Activated CD4-positive, alpha-beta memory T cell treated with anti-CD3 and anti-CD28 coated beads for 36 hours (primary cell): ENCODE data around the gene CYP2E1. TPM values are rescaled to one million over a fixed set of nuclear protein-coding genes. Genes with fewer than 3 reads are reported as not detected.
"Not testable (repeated sequence)": the region's sequence is repeated elsewhere in the genome, so short reads cannot be mapped to it uniquely, and the experiment has no call there.

ENCODE experiments used
- CTCF ChIA-PET: fragments of 350-600 bp; sonication (Branson Sonifier 250); formaldehyde crosslinking; loops from one replicate; lab custom pipeline; 2021; ENCODE audit warnings: antibody characterized with exemption, inconsistent platforms; lab: Charles Lee
- POLR2A ChIA-PET: fragments of 350-600 bp; sonication (Branson Sonifier 250); formaldehyde crosslinking; loops from one replicate; lab custom pipeline; 2021; ENCODE audit warnings: antibody characterized with exemption; lab: Charles Lee
- DNase-seq: peaks from one replicate; pipeline ENCODE4 v3.0.0-alpha.2; 2020
- H3K27ac Mint-ChIP-seq: one replicate; pipeline ENCODE4 v1.8.0; 2021; ENCODE audit warnings: mixed read lengths
- H3K27me3 Mint-ChIP-seq: one replicate; pipeline ENCODE4 v1.8.0; 2021; ENCODE audit warnings: mixed read lengths
- H3K36me3 Mint-ChIP-seq: one replicate; pipeline ENCODE4 v1.8.0; 2021; ENCODE audit warnings: mixed read lengths
- H3K4me1 Mint-ChIP-seq: one replicate; pipeline ENCODE4 v1.8.0; 2021; ENCODE audit warnings: low read depth, mixed read lengths
- H3K4me3 Mint-ChIP-seq: one replicate; pipeline ENCODE4 v1.8.0; 2021; ENCODE audit warnings: mild to moderate bottlenecking, mixed read lengths
- H3K9me3 Mint-ChIP-seq: one replicate; pipeline ENCODE4 v1.8.0; 2021; ENCODE audit warnings: mixed read lengths
- intact Hi-C: fragments of 100-400 bp; cut with micrococcal nuclease; formaldehyde crosslinking; loops from one replicate; pipeline ENCODE4 v1.15.1; 2023
- total RNA-seq, 2 experiments: library from RNA; stranded (reverse); gene quantifications; one replicate each; pipeline ENCODE4 v1.2.3, GENCODE V29; 2021

The CYP2E1 gene
- total RNA-seq: under 1 TPM; 0.46 to 0.86 TPM

DNA sequence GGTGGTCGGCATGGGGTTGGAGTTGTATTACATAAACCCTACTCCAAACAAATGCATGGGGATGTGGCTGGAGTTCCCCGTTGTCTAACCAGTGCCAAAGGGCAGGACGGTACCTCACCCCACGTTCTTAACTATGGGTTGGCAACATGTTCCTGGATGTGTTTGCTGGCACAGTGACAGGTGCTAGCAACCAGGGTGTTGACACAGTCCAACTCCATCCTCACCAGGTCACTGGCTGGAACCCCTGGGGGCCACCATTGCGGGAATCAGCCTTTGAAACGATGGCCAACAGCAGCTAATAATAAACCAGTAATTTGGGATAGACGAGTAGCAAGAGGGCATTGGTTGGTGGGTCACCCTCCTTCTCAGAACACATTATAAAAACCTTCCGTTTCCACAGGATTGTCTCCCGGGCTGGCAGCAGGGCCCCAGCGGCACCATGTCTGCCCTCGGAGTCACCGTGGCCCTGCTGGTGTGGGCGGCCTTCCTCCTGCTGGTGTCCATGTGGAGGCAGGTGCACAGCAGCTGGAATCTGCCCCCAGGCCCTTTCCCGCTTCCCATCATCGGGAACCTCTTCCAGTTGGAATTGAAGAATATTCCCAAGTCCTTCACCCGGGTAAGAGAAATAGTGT, at the start of gene CYP2E1:
Gene CYP2E1 (plus strand): TSS at position 407 of the 632 bp plus-strand sequence. CDS start 33 bp downstream, at position 440.
- H3K4me1 Mint-ChIP-seq: peaks cover 18% of the 10 kb centered on the region
- intact Hi-C loops: no loop called here
- H3K27me3 Mint-ChIP-seq: peaks cover 44% of the 10 kb centered on the region
- no peak within 1 kb of the TSS for H3K27ac Mint-ChIP-seq
- H3K36me3 Mint-ChIP-seq: peaks cover 1% of the 10 kb centered on the region
- no peak for DNase-seq
- ChIA-PET CTCF (no interaction called here), POLR2A (no interaction called here)
- H3K9me3 Mint-ChIP-seq: peaks cover 12% of the 10 kb centered on the region
- no peak within 1 kb of the TSS for H3K4me3 Mint-ChIP-seq

DNA sequence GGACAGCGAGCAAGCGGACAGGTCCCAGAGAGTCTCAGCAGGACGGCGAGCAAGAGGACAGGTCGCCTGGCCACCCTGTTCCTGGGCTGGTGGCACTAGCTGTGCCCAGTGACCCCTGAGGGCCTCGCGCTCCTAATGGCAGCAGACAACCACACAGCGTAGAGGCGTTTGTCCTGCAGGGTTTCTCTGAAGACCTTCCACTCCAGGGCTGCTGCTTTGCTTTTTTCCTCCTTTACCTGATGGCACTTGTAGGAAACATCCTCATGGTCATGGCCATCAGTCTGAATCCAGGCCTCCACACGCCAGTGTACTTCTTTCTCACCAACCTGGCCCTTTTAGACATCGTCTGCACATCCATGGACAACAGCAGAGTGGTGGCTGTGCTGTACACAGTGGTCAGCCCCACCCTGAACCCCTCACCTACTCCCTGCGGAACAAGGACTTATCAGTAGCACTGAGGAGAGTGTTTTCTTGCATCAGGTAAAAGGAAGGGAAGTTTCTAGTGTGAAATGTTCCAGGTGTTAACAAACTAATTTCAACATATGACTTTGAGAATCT, 46.0 kb upstream of the CYP2E1 start:
- CTCF ChIA-PET: no interaction called here
- H3K27ac Mint-ChIP-seq: no peak overlapping the region
- peaks cover 2% of the 10 kb centered on the region for H3K4me1 Mint-ChIP-seq
- DNase-seq: no peak
- peaks cover 8% of the 10 kb centered on the region for H3K36me3 Mint-ChIP-seq
- intact Hi-C loops: no loop called here
- H3K9me3 Mint-ChIP-seq: peaks cover 36% of the 10 kb centered on the region
- H3K27me3 Mint-ChIP-seq: no peaks in the 10 kb centered on the region
- no peak overlapping the region for H3K4me3 Mint-ChIP-seq
- POLR2A ChIA-PET: no interaction called here

DNA sequence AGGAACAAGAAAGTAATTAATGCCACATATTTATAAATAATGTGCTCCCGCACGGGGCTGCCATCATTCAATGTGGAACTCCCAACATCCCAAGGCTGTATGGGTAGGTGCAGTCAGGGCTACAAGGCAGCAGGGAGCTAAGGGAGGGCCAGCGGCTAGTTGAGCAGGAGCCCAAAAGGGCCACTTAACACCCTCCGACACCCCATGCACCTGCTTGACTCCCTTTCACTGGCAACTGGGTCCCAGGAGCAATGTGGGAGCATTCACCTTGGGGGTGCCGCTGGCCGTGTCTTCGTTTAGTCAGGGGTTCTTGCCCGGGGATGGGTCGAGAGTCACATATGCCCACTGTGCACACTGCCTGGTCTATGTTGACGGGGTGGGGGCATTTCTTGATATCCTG, 45.5 kb upstream of the CYP2E1 start:
- Mint-ChIP-seq H3K4me1 (no peaks in the 10 kb centered on the region), H3K27ac (no peak overlapping the region), H3K4me3 (no peak overlapping the region), H3K36me3 (peaks cover 9% of the 10 kb centered on the region), H3K27me3 (no peaks in the 10 kb centered on the region), H3K9me3 (peaks cover 40% of the 10 kb centered on the region)
- intact Hi-C loops: no loop called here
- CTCF ChIA-PET: no interaction called here
- DNase-seq: no peak
- POLR2A ChIA-PET: no interaction called here

DNA sequence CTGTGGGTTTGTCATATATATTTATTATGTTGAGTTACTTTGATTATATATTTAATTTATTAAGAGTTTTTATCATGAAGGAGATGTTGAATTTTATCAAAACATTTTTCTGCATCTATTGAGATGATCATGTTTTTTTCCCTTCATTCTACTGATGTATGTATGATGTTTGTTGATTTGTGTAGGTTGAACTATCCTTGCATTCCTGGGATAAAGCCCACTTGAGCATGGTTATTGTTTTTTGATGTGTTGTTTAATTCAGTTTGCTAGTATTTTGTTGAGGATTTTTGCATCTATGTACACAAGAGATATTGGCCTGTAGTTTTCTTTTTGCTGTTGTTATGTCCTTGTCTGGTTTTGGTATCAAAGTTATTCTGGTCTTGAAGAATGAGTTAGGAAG, 42.3 kb upstream of the CYP2E1 start:
- Mint-ChIP-seq H3K27ac (no peak overlapping the region), H3K27me3 (no peaks in the 10 kb centered on the region), H3K4me3 (no peak overlapping the region), H3K36me3 (peaks cover 16% of the 10 kb centered on the region), H3K9me3 (peaks cover 56% of the 10 kb centered on the region), H3K4me1 (no peaks in the 10 kb centered on the region)
- ChIA-PET POLR2A (no interaction called here), CTCF (no interaction called here)
- no peak for DNase-seq
- intact Hi-C loops: no loop called here

DNA sequence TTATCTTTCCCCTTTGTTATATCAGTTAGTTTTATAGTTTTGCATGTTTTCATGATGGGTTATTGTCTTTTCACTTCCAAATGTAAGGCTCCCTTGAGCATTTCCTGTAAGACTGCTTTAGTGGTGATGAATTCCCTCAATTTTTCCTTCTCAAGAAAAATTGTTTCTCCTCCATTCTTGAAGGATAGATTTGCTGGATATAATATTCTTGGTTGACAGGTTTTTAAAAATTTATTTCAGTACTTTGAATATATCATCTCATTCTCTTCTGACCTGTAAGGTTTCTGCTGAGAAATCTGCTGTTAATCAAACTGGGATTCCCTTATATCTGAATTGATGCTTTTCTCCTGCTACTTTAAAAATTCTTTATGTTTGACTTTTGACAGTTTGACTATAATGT, 40.1 kb upstream of the CYP2E1 start:
- H3K27me3 Mint-ChIP-seq: no peaks in the 10 kb centered on the region
- peaks cover 56% of the 10 kb centered on the region for H3K9me3 Mint-ChIP-seq
- ChIA-PET CTCF (no interaction called here), POLR2A (no interaction called here)
- intact Hi-C loops: no loop called here
- H3K4me1 Mint-ChIP-seq: peaks cover 7% of the 10 kb centered on the region
- H3K27ac Mint-ChIP-seq: no peak overlapping the region
- peaks cover 18% of the 10 kb centered on the region for H3K36me3 Mint-ChIP-seq
- no peak overlapping the region for H3K4me3 Mint-ChIP-seq
- no peak for DNase-seq

DNA sequence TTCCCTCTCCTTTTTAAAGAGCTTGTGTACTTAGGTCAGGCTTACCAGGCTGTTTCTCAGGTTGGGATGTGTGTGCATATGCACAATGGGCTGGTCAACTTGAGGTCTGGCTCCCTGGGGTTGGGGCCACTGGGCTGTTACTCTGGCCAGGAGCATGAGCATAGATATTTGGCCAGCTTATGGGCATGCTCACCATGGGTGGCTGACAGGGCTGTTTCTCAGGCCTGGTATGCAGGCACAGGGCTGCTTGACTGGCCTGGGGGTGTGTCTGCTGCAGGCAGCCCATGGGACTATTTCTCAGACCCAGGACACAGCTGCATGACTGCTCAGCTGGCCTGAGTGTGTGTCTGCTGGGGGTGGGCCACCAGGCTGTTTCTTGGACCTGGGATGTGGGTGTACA, 38.8 kb upstream of the CYP2E1 start:
- peaks cover 47% of the 10 kb centered on the region for H3K9me3 Mint-ChIP-seq
- no peak overlapping the region for H3K27ac Mint-ChIP-seq
- ChIA-PET POLR2A (no interaction called here), CTCF (no interaction called here)
- H3K4me1 Mint-ChIP-seq: peaks cover 7% of the 10 kb centered on the region
- intact Hi-C loops: no loop called here
- DNase-seq: no peak
- H3K27me3 Mint-ChIP-seq: no peaks in the 10 kb centered on the region
- peaks cover 16% of the 10 kb centered on the region for H3K36me3 Mint-ChIP-seq
- H3K4me3 Mint-ChIP-seq: no peak overlapping the region

DNA sequence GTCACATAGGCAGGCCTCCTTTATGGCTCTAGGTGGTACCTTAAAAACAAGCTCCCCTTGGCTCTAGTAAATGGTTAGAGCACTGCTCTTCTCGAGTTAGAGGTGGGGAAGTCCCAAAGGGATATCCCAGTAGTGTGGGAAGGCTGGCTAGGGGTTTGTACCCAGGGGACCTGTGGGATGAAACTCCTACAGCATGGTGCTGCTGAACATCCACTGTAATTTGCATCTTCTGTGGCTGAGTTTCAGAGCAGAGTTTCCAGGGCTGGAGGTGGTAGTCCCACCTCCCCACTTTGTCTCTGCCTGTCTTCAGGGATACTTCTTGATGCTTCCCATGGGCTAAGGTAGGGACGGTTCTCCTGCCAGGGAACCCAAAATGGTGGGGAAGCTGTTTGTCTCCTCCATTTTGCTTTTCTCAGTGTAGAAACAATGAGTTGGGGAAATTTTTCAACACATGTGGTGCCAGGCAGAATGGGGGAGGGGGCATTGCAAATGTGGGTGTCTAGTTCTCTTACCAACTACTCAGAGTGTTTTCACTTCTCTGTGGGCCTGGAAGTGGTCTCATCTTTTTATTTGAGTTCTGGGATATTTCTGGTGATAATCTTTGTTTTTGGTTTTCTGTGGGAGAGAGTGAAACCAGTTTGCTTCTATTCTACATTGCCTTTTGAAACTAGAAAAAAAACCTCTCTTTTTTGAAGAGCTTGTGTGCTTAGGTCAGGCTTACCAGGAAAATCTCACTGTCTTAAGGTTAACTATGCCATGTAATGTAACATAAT, 37.2 kb upstream of the CYP2E1 start:
- Mint-ChIP-seq H3K27me3 (no peaks in the 10 kb centered on the region), H3K9me3 (peaks cover 32% of the 10 kb centered on the region), H3K27ac (no peak overlapping the region), H3K4me1 (peaks cover 7% of the 10 kb centered on the region), H3K36me3 (peaks cover 13% of the 10 kb centered on the region), H3K4me3 (no peak overlapping the region)
- intact Hi-C loops: loop anchor here (10.0 kb wide), 1 partner anchor 165 kb away; no protein-coding TSS in a partner anchor
- DNase-seq: peak; percentile 29
- ChIA-PET POLR2A (no interaction called here), CTCF (interaction anchor here (1.1 to 1.7 kb wide), 4 partner anchors 30 to 161 kb away, joined by 3 to 7 read pairs (median 3); no protein-coding TSS in a partner anchor)

DNA sequence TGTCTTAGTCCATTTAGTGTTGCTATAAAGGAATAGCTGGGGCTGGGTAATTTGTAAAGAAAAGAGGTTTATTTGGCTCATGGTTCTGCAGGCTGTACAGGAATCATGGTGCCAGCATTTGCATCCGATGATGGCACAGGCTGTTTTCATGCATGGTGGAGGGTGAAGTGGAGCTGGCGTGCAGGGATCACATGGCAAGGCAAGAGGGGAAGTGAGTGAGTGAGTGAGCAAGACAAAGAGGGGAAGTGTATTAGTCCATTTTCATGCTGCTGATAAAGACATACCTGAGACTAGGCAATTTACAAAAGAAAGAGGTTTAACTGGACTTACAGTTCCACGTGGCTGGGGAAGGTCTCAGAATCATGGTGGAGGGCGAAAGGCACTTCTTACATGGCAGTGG, 33.6 kb upstream of the CYP2E1 start:
- H3K4me1 Mint-ChIP-seq, DNase-seq, H3K36me3 Mint-ChIP-seq, H3K9me3 Mint-ChIP-seq, H3K27me3 Mint-ChIP-seq, H3K4me3 Mint-ChIP-seq, H3K27ac Mint-ChIP-seq, POLR2A ChIA-PET: not testable (repeated sequence)
- intact Hi-C loops: loop anchor here (10.0 kb wide), 1 partner anchor 169 kb away; no protein-coding TSS in a partner anchor
- CTCF ChIA-PET: interaction anchor here (1.8 kb wide), 1 partner anchor 55 kb away, joined by 11 read pairs; no protein-coding TSS in a partner anchor

DNA sequence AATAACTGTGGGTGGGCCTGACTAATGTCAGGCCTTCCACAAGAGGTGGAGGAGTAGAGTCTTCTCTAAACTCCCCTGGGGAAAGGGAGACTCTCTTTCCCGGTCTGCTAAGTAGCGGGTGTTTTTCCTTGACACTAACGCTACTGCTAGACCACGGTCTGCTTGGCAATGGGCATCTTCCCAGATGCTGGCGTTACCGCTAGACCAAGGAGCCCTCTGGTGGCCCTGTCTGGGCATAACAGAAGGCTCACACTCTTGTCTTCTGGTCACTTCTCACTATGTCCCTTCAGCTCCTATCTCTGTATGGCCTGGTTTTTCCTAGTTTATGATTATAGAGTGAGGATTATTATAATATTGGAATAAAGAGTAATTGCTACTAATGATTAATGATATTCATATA, 29.8 kb upstream of the CYP2E1 start:
- H3K36me3 Mint-ChIP-seq, H3K4me3 Mint-ChIP-seq, H3K4me1 Mint-ChIP-seq, H3K27ac Mint-ChIP-seq, H3K27me3 Mint-ChIP-seq, POLR2A ChIA-PET: not testable (repeated sequence)
- CTCF ChIA-PET: interaction anchor here (1.2 to 7.3 kb wide), 3 partner anchors 55 to 168 kb away, joined by 5 to 45 read pairs (median 6); no protein-coding TSS in a partner anchor
- H3K9me3 Mint-ChIP-seq: peaks cover 16% of the 10 kb centered on the region
- intact Hi-C loops: loop anchor here (2.0 to 10.0 kb wide), 2 partner anchors 61 to 173 kb away; no protein-coding TSS in a partner anchor
- peak; percentile 40 for DNase-seq

DNA sequence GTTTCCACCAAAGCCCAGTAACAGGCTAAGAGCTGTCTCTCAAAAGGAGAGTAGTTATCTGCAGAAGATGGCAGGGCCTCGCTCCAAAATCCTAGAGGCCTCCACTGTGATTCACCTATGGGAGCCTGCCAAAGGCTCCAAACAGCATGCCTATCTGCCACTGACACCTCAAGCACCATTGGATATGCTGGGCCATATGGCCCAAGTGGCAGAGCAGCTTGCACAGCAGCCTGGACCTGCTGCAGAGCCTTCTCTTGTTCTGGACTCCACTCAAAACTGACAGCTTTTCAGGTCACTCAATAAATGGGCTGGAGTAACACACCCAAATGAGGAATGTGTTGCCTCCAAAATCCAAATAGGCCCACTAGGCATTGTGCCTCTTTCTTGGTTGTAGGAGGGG, 28.0 kb upstream of the CYP2E1 start:
- H3K4me3 Mint-ChIP-seq, POLR2A ChIA-PET: not testable (repeated sequence)
- intact Hi-C loops: loop anchor here (10.0 kb wide), 1 partner anchor 174 kb away; no protein-coding TSS in a partner anchor

DNA sequence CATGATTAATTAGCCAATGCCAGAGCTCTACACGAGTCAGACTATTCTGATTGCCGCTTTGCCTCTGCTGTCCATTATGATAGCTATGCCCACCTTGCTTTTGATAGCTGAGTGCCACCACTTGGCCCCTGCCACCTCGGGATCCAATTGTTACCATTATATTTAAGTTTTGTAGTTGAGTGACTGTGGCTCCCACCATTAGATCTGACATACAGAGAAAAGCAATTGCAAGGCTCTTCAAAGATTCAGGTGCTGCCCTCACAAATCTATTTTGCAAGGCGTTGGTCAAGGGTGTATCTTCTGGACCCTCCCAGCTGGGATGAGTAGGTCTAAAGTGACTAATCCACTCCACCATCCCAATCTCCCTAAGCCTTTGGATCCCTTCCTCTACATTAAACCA, 26.3 kb upstream of the CYP2E1 start:
- POLR2A ChIA-PET, H3K4me3 Mint-ChIP-seq, H3K4me1 Mint-ChIP-seq, H3K36me3 Mint-ChIP-seq, intact Hi-C loops, H3K27me3 Mint-ChIP-seq, H3K27ac Mint-ChIP-seq, DNase-seq: not testable (repeated sequence)
- peaks cover 16% of the 10 kb centered on the region for H3K9me3 Mint-ChIP-seq
- CTCF ChIA-PET: interaction anchor here (0.7 to 7.3 kb wide), 2 partner anchors 19 to 63 kb away, joined by 3 to 45 read pairs; no protein-coding TSS in a partner anchor

More for the DNA sequence above, 28.0 kb upstream of the CYP2E1 start:
- not testable (repeated sequence) for H3K27ac Mint-ChIP-seq, H3K27me3 Mint-ChIP-seq, H3K4me1 Mint-ChIP-seq, DNase-seq, H3K36me3 Mint-ChIP-seq
- peaks cover 16% of the 10 kb centered on the region for H3K9me3 Mint-ChIP-seq
- CTCF ChIA-PET: interaction anchor here (7.3 kb wide), 1 partner anchor 61 kb away, joined by 45 read pairs; no protein-coding TSS in a partner anchor

DNA sequence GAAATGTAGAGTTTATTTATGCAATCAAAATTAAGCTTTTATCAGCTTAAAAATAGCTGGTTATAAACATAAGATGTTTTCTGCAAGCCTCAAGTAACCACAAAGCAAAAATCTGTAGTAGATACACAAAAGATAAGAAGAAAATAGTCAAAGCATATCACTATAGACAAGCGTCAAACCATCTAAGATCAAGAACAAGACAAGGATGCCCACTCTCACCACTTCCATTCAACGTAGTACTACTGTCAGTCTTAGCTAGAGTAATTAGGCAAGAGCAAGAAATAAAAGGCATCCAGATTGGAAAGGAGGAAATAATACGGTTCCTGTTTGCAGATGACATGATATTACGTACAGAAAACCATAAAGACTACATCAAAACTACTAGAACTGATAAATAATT, 17.5 kb upstream of the CYP2E1 start:
- Mint-ChIP-seq H3K27ac (no peak overlapping the region), H3K4me1 (no peaks in the 10 kb centered on the region), H3K4me3 (no peak overlapping the region), H3K9me3 (peaks cover 8% of the 10 kb centered on the region), H3K27me3 (peaks cover 10% of the 10 kb centered on the region), H3K36me3 (peaks cover 1% of the 10 kb centered on the region)
- DNase-seq: no peak
- intact Hi-C loops: no loop called here
- ChIA-PET POLR2A (no interaction called here), CTCF (interaction anchor here (0.6 to 1.7 kb wide), 3 partner anchors 71 to 180 kb away, joined by 3 to 7 read pairs (median 3); no protein-coding TSS in a partner anchor)
